Vagina (tissue), 2 donors: Measurements from ENCODE around the gene NCAPG.

Source experiments
- CTCF ChIP-seq, 3 experiments: fragments of 450-650 bp in 2 of 3; fragments of 200-600 bp in 1 of 3; sonication (generic) in 1 of 3; IDR thresholded peaks; one replicate each; pipeline ENCODE4 v1.5.1; 2017 to 2019; ENCODE audit warnings: antibody characterized with exemption in 3 of 3, mild to moderate bottlenecking in 2 of 3, moderate library complexity in 2 of 3
- POLR2AphosphoS5 ChIP-seq, 2 donors: sonication (generic); formaldehyde crosslinking; IDR thresholded peaks; one replicate each; pipeline ENCODE4 v1.9.0; 2017; ENCODE audit warnings: antibody characterized with exemption in 2 of 2, mild to moderate bottlenecking in 2 of 2, low read depth in 1 of 2; ENCODE audit not compliant: insufficient read depth in 1 of 2

GRCh38 chr4:17854036-17854435 lies 43.3 kb downstream of the NCAPG start:
- no peak for TF ChIP-seq CTCF (IDR thresholded peaks at IDR 0.05)
- TF ChIP-seq POLR2AphosphoS5 (IDR thresholded peaks at IDR 0.05; ENCODE audit: insufficient read depth in 1 of 2, low read depth in 1 of 2): no peak
